ENCODE data around the gene LIX1L. TPM values are rescaled to one million over a fixed set of nuclear protein-coding genes. Genes with fewer than 3 reads are reported as not detected.

LIX1L gene
- total RNA-seq, 1 donor from 2014 or later = 13.6 TPM

DNA sequence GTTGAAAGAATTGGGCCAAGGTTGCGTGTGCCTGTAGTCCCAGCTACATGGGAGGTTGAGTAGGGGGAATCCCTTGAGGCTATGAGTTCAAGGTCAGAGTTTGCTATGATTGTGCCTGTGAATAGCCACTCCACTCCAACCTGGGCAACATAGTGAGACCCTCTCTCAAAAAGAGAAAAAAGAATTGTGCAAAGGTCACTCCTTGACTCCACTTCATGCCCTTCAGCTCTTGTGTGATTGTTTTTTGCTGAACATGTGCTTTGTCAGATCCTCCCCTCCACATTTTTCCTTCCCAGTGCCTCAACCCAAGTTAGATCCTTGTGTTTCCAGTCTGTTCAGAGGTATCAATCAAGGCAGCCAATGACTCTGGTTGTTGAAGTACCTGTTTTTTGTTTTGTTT is 30.1 kb upstream of the LIX1L start:
- Histone ChIP-seq H3K27ac (no peak overlapping the region), H3K4me3 (no peak overlapping the region), H4K20me1 (ENCODE audit: low read depth) (peaks cover 15% of the 10 kb centered on the region), H3K4me1 (peaks cover 9% of the 10 kb centered on the region), H3F3A (ENCODE audit: low read depth) (peaks cover 21% of the 10 kb centered on the region), H3K4me2 (no peak overlapping the region), H3K9ac (no peak overlapping the region), H3K79me2 (ENCODE audit: low read depth) (no peaks in the 10 kb centered on the region), H3K36me3 (no peaks in the 10 kb centered on the region), H3K9me3 (ENCODE audit: low read depth) (no peaks in the 10 kb centered on the region), H2AFZ (replicated peaks) (no peak overlapping the region), H3K27me3 (no peaks in the 10 kb centered on the region)
- Mint-ChIP-seq H3K9me3 (no peaks in the 10 kb centered on the region), H3K36me3 (peaks cover 9% of the 10 kb centered on the region), H3K27ac (peak overlapping the region; percentile 43), H3K27me3 (ENCODE audit: insufficient read depth, low read depth) (peaks cover 2% of the 10 kb centered on the region), H3K4me1 (peaks cover 38% of the 10 kb centered on the region), H3K4me3 (no peak overlapping the region)
- TF ChIP-seq EZH2 (IDR thresholded peaks at IDR 0.05) (no peak), EZH2phosphoT487 (IDR thresholded peaks at IDR 0.05) (no peak)
- DNase-seq (ENCODE audit: low spot score) = no peak

GRCh38 chr1:145986551-145986950 is 28.7 kb upstream of the LIX1L start:
- H3K4me3 ChIP-seq = no peak overlapping the region
- H3K9me3 Mint-ChIP-seq = no peaks in the 10 kb centered on the region
- no peaks in the 10 kb centered on the region for H3K27me3 ChIP-seq
- H3K36me3 ChIP-seq = no peaks in the 10 kb centered on the region
- H2AFZ ChIP-seq (replicated peaks) = no peak overlapping the region
- H3K4me3 Mint-ChIP-seq = no peak overlapping the region
- peaks cover 2% of the 10 kb centered on the region for H3K27me3 Mint-ChIP-seq (ENCODE audit: insufficient read depth, low read depth)
- no peak overlapping the region for H3K9ac ChIP-seq
- no peak for TF ChIP-seq EZH2phosphoT487 (IDR thresholded peaks at IDR 0.05)
- no peak for TF ChIP-seq EZH2 (IDR thresholded peaks at IDR 0.05)
- TF ChIP-seq, protein P1, sequence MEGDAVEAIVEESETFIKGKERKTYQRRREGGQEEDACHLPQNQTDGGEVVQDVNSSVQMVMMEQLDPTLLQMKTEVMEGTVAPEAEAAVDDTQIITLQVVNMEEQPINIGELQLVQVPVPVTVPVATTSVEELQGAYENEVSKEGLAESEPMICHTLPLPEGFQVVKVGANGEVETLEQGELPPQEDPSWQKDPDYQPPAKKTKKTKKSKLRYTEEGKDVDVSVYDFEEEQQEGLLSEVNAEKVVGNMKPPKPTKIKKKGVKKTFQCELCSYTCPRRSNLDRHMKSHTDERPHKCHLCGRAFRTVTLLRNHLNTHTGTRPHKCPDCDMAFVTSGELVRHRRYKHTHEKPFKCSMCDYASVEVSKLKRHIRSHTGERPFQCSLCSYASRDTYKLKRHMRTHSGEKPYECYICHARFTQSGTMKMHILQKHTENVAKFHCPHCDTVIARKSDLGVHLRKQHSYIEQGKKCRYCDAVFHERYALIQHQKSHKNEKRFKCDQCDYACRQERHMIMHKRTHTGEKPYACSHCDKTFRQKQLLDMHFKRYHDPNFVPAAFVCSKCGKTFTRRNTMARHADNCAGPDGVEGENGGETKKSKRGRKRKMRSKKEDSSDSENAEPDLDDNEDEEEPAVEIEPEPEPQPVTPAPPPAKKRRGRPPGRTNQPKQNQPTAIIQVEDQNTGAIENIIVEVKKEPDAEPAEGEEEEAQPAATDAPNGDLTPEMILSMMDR (IDR thresholded peaks at IDR 0.05) = no peak
- H3K9me3 ChIP-seq (ENCODE audit: low read depth) = no peaks in the 10 kb centered on the region
- peaks cover 1% of the 10 kb centered on the region for H4K20me1 ChIP-seq (ENCODE audit: low read depth)
- H3K36me3 Mint-ChIP-seq = peaks cover 1% of the 10 kb centered on the region
- no peak overlapping the region for H3K27ac Mint-ChIP-seq
- H3K27ac ChIP-seq = no peak overlapping the region
- H3F3A ChIP-seq (ENCODE audit: low read depth) = peaks cover 7% of the 10 kb centered on the region
- H3K4me1 ChIP-seq = peaks cover 3% of the 10 kb centered on the region
- H3K4me1 Mint-ChIP-seq = peaks cover 28% of the 10 kb centered on the region
- no peak for DNase-seq (ENCODE audit: low spot score)
- no peak overlapping the region for H3K4me2 ChIP-seq
- no peaks in the 10 kb centered on the region for H3K79me2 ChIP-seq (ENCODE audit: low read depth)

- Mint-ChIP-seq H3K27me3 (ENCODE audit: insufficient read depth, low read depth) (peaks cover 6% of the 10 kb centered on the region), H3K4me1 (peaks cover 27% of the 10 kb centered on the region), H3K9me3 (no peaks in the 10 kb centered on the region), H3K27ac (peak overlapping the region; percentile 78), H3K4me3 (peak overlapping the region; percentile 2), H3K36me3 (no peaks in the 10 kb centered on the region)
- Histone ChIP-seq H3K4me3 (no peak overlapping the region), H3K27me3 (no peaks in the 10 kb centered on the region), H3K4me2 (no peak overlapping the region), H3K36me3 (no peaks in the 10 kb centered on the region), H3K9ac (no peak overlapping the region), H3K9me3 (ENCODE audit: low read depth) (no peaks in the 10 kb centered on the region), H4K20me1 (ENCODE audit: low read depth) (no peaks in the 10 kb centered on the region), H3F3A (ENCODE audit: low read depth) (peaks cover 4% of the 10 kb centered on the region), H3K4me1 (peaks cover 3% of the 10 kb centered on the region), H3K79me2 (ENCODE audit: low read depth) (no peaks in the 10 kb centered on the region), H2AFZ (replicated peaks) (peak overlapping the region; percentile 55), H3K27ac (no peak overlapping the region)
- TF ChIP-seq EZH2phosphoT487 (IDR thresholded peaks at IDR 0.05) = no peak
- DNase-seq (ENCODE audit: low spot score) = no peak
These were observed 28.0 kb upstream of the LIX1L start for GRCh38 chr1:145985502-145986439.

GRCh38 chr1:145985129-145985501 is 27.3 kb upstream of the LIX1L start:
- peak overlapping the region; percentile 55 for H2AFZ ChIP-seq (replicated peaks)
- H3K36me3 Mint-ChIP-seq = no peaks in the 10 kb centered on the region
- TF ChIP-seq EZH2 (IDR thresholded peaks at IDR 0.05) (no peak), EZH2phosphoT487 (IDR thresholded peaks at IDR 0.05) (no peak)
- TF ChIP-seq, protein P1 (IDR thresholded peaks at IDR 0.05) = no peak

More at GRCh38 chr1:145985129-145985501, 27.3 kb upstream of the LIX1L start:
- Histone ChIP-seq H3K36me3 (no peaks in the 10 kb centered on the region), H3K9ac (no peak overlapping the region), H3K4me1 (peaks cover 3% of the 10 kb centered on the region), H3K4me3 (no peak overlapping the region), H3K27me3 (no peaks in the 10 kb centered on the region), H3F3A (ENCODE audit: low read depth) (peaks cover under 1% of the 10 kb centered on the region), H3K4me2 (no peak overlapping the region), H3K79me2 (ENCODE audit: low read depth) (no peaks in the 10 kb centered on the region), H3K9me3 (ENCODE audit: low read depth) (no peaks in the 10 kb centered on the region), H3K27ac (no peak overlapping the region), H4K20me1 (ENCODE audit: low read depth) (no peaks in the 10 kb centered on the region)
- Mint-ChIP-seq H3K27me3 (ENCODE audit: insufficient read depth, low read depth) (peaks cover 6% of the 10 kb centered on the region), H3K4me3 (no peak overlapping the region), H3K9me3 (no peaks in the 10 kb centered on the region), H3K27ac (peak overlapping the region; percentile 61), H3K4me1 (peaks cover 24% of the 10 kb centered on the region)
- DNase-seq (ENCODE audit: low spot score) = no peak
